IPS-11a (cell line): ENCODE results near the gene OR8B4.
"Not testable (repeated sequence)": the region's sequence is repeated elsewhere in the genome, so short reads cannot be mapped to it uniquely, and the experiment has no call there.

Experiments
- H3K4me3 ChIP-seq: one replicate; pipeline ENCODE4 v1.5.1; 2013; ENCODE audit warnings: low read depth, low read length, control low read depth

The OR8B4 gene

GRCh38 chr11:124424384-124424921, at the start of gene OR8B4:
Gene OR8B4, minus strand, starts transcription at chr11:124424871. Its CDS starts 0 bp downstream, at chr11:124424871.
- H3K4me3 ChIP-seq: no peak within 1 kb of the TSS

GRCh38 chr11:124474079-124474478, 49.4 kb upstream of the OR8B4 start:
- H3K4me3 ChIP-seq: no peak overlapping the region

GRCh38 chr11:124473476-124473875, 48.8 kb upstream of the OR8B4 start:
- H3K4me3 ChIP-seq: no peak overlapping the region

- H3K4me3 ChIP-seq: no peak overlapping the region
These were observed 46.0 kb upstream of the OR8B4 start for GRCh38 chr11:124470561-124471227.

- no peak overlapping the region for H3K4me3 ChIP-seq
These were observed 42.8 kb upstream of the OR8B4 start for GRCh38 chr11:124467381-124467927.

GRCh38 chr11:124465368-124465767, 40.7 kb upstream of the OR8B4 start:
- no peak overlapping the region for H3K4me3 ChIP-seq

- H3K4me3 ChIP-seq: no peak overlapping the region
These were observed 39.3 kb upstream of the OR8B4 start for GRCh38 chr11:124463990-124464389.

- no peak overlapping the region for H3K4me3 ChIP-seq
These were observed 38.7 kb upstream of the OR8B4 start for GRCh38 chr11:124463324-124463723.

- H3K4me3 ChIP-seq: no peak overlapping the region
These were observed 35.8 kb upstream of the OR8B4 start for GRCh38 chr11:124460459-124460858.

- not testable (repeated sequence) for H3K4me3 ChIP-seq
These were observed 34.7 kb upstream of the OR8B4 start for GRCh38 chr11:124459379-124459778.

- H3K4me3 ChIP-seq: no peak overlapping the region
These were observed 29.9 kb upstream of the OR8B4 start for GRCh38 chr11:124454552-124454951.

GRCh38 chr11:124446916-124447315, 22.2 kb upstream of the OR8B4 start:
- no peak overlapping the region for H3K4me3 ChIP-seq

GRCh38 chr11:124445646-124446150, 21.0 kb upstream of the OR8B4 start, which contains the start of gene OR8B8:
Gene OR8B8, minus strand, starts transcription at chr11:124445696. Its CDS starts 4,611 bp downstream, at chr11:124441085.
- no peak within 1 kb of the TSS for H3K4me3 ChIP-seq

GRCh38 chr11:124442847-124443246, 18.2 kb upstream of the OR8B4 start:
- no peak overlapping the region for H3K4me3 ChIP-seq

- no peak overlapping the region for H3K4me3 ChIP-seq
These were observed 17.8 kb upstream of the OR8B4 start for GRCh38 chr11:124442442-124442841.

- H3K4me3 ChIP-seq: no peak overlapping the region
These were observed 16.8 kb upstream of the OR8B4 start for GRCh38 chr11:124441519-124441918.

GRCh38 chr11:124441081-124441480, 16.4 kb upstream of the OR8B4 start:
- no peak overlapping the region for H3K4me3 ChIP-seq

GRCh38 chr11:124440608-124441007, 15.9 kb upstream of the OR8B4 start:
- H3K4me3 ChIP-seq: no peak overlapping the region

- H3K4me3 ChIP-seq: no peak overlapping the region
These were observed 10.0 kb upstream of the OR8B4 start for GRCh38 chr11:124434699-124435098.

GRCh38 chr11:124429599-124429998, 4.9 kb upstream of the OR8B4 start:
- H3K4me3 ChIP-seq: no peak overlapping the region

GRCh38 chr11:124421043-124421442, 3.6 kb downstream of the OR8B4 start:
- H3K4me3 ChIP-seq: no peak overlapping the region

GRCh38 chr11:124415356-124415923, 9.2 kb downstream of the OR8B4 start:
- H3K4me3 ChIP-seq: no peak overlapping the region
